ENCODE results near the gene RITA1.

Gene RITA1

DNA sequence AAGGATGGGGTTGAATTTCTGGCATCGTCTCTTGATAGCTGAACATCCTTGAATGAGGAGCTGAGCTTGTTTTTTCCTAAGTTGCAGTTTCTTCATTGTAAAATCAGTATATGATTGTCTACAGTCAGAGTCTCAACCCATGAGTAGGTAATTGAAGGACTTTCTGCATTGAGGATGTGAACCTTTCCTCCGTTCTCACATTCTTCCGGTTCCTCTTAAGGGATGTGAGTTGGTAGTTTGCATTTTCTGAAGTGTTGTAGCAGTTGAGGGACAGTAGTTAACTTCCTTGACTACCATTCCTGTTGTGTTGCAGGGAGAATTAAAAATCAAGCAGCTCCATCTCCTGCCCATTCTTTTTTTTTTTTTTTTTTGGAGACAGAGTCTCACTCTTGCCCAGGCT, 54.9 kb downstream of the RITA1 start:
- DNase-seq (ENCODE audit: extremely low spot score, insufficient read length, low read depth) (no peak), FAIRE-seq (no peak)

DNA sequence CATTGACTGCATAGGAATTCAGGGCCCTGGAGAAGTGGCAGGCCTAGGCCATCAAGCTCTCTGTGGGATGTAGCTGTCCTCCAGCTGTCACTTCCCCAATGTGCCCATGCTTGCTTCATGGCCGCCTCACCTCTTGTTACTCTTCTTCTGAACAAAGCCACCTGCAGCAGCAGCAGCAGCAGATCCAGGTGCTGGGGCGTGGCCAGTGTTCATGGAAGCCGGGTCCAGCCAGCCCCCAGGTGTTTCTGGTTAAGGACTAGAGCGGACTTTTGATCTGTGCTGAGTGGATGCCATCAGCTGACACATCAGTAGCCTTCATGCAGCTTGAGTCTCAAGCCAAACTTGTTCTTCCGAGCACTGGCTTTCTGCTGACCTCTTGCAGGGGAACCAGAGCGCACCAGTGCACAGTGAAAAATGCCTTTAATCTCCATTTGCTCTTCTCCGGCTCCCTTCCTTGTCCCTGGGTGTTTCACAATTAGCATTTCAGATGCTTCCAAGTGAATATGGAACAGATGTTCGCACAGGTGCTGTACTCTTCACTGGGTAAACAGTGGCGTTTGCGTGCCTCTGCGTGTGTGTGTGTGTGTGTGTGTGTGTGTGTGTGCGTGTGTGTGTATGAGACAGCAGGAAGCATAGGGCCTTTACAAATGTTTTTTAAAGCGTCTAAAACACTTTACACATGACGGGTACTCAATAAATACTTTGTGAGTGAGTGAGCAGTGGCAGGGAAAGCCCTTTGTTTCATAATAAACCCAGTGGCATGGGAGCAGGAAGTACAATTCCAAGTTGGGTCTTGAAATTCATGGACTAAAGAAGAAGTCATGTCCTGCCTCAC, 55.9 kb downstream of the RITA1 start:
- no peak for FAIRE-seq
- DNase-seq (ENCODE audit: extremely low spot score, insufficient read length, low read depth), result no peak

All from GM18507 (cell line).